H1 (cell line): Measurements from ENCODE around the gene FASLG. TPM values are rescaled to one million over a fixed set of nuclear protein-coding genes. Genes with fewer than 3 reads are reported as not detected.

Experiments used
- CREB1 ChIP-seq: IDR thresholded peaks from 2 replicates; pipeline ENCODE4 v1.6.1; 2012; ENCODE audit warnings: inconsistent platforms
- POLR2A ChIP-seq, 2 experiments: IDR thresholded peaks; 1 replicate in 1 of 2; 2 replicates in 1 of 2; pipeline ENCODE4 v1.6.1; 2011; ENCODE audit warnings: low read depth in 2 of 2, low read length in 2 of 2, mild to moderate bottlenecking in 2 of 2; ENCODE audit errors: control extremely low read depth in 1 of 2
- POU5F1 ChIP-seq: IDR thresholded peaks from 2 replicates; pipeline ENCODE4 v1.6.1; 2011; ENCODE audit warnings: low read depth, mild to moderate bottlenecking, low read length, moderate library complexity
- polyA plus RNA-seq, 7 experiments: library from polyadenylated mRNA; depleted of rRNA in 3 of 7; stranded (reverse) in 5 of 7; unstranded in 2 of 7; fragments of >200 nt in 5 of 7; fragments of 200-250 nt in 2 of 7; gene quantifications; 1 replicate in 5 of 7; 2 replicates in 1 of 7; 4 replicates in 1 of 7; pipeline versions ENCODE4 v1.2.1 to v1.2.3, GENCODE V29; 2011 to 2013; ENCODE audit warnings: missing spikeins in 2 of 7, mixed read lengths in 2 of 7
- total RNA-seq: library from RNA; stranded (reverse); fragmentation: NEBNext Ultra II Directional; extraction: Animal tissue kit (Norgen Biotek cat#: 25700); gene quantifications from 2 replicates; pipeline ENCODE4 v1.2.1, GENCODE V29; 2021
- TF ChIP-seq, protein P1 (sequence below): IDR thresholded peaks from 2 replicates; pipeline ENCODE4 v1.6.1; 2012; ENCODE audit warnings: inconsistent platforms

The FASLG gene
- total and polyA plus RNA-seq, 2 of the 8 experiments (the other 6 are each of a cell fraction or from before 2014, with no cell fraction given), result not detected

DNA sequence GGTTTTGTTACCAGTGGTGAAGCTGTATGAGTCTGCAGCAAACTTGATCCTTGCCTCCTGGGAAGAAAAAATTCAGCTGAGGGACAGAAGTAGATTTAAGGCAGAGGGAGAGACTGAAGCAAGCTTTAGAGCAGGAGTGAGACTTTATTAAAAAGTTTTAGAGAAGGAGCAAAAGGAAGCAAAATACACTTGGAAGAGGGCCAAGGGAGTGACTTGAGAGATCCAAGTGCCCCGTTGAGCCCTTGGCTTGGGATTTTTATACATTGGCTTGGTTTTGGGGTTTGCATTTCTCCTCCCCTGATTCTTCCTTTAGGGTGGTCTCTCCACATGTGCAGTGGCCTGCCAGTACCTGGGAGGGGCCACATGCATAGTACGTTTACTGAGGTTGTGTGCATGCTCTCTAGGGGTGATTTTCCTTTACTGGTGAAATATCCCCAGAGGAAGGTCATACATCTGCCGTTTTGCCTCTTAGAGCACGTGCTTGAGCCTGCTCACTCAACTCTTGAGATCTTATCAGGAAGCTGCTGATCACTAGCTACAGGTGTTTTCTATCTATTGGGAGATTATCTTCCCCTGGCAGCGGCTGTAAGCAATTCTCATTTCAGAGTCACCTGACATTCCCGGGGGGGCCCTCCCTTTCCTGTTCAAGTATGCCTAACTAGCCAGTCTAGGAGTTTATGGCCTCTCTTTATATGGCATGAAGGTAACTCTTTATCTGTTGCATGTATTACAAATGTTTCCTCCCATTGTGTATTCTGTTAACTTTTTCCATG is 20.3 kb downstream of the FASLG start (continued):
- no peak for TF ChIP-seq CREB1
- TF ChIP-seq POU5F1, result no peak
- no peak for TF ChIP-seq POLR2A (IDR thresholded peaks at IDR 0.05; ENCODE audit: control extremely low read depth in 1 of 2, low read depth in 2 of 2, low read length in 2 of 2)
- TF ChIP-seq, protein P1, sequence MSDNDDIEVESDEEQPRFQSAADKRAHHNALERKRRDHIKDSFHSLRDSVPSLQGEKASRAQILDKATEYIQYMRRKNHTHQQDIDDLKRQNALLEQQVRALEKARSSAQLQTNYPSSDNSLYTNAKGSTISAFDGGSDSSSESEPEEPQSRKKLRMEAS, result no peak
